Loucy (cell line): ENCODE data around the gene MAPT.

Experiments used
- H2AFZ ChIP-seq: fragments of 200-600 bp; sonication (generic); 2 replicates; pipeline ENCODE4 v1.6.0; 2016; ENCODE audit warnings: antibody characterized with exemption, mild to moderate bottlenecking, low read length, moderate library complexity
- H3F3A ChIP-seq: fragments of 200-600 bp; 2 replicates; pipeline ENCODE4 v1.6.0; 2016; ENCODE audit warnings: antibody characterized with exemption, low read depth, mild to moderate bottlenecking
- H3K27me3 ChIP-seq: fragments of 200-600 bp; sonication (generic); 2 replicates; pipeline ENCODE4 v1.6.1; 2014; ENCODE audit warnings: low read length, mild to moderate bottlenecking; ENCODE audit not compliant: insufficient read depth, poor library complexity, severe bottlenecking
- H3K36me3 ChIP-seq: fragments of 200-600 bp; sonication (generic); 2 replicates; pipeline ENCODE4 v1.6.1; 2016; ENCODE audit warnings: low read length; ENCODE audit not compliant: insufficient read depth
- H3K4me1 ChIP-seq: fragments of 200-600 bp; sonication (generic); 2 replicates; pipeline ENCODE4 v1.5.1; 2014; ENCODE audit warnings: low read length, mild to moderate bottlenecking; ENCODE audit not compliant: insufficient read depth, poor library complexity, severe bottlenecking
- H3K4me2 ChIP-seq: fragments of 200-600 bp; sonication (generic); 2 replicates; pipeline ENCODE4 v1.6.0; 2014; ENCODE audit warnings: antibody characterized with exemption, low read length, low read depth, mild to moderate bottlenecking; ENCODE audit not compliant: poor library complexity, severe bottlenecking
- H3K4me3 ChIP-seq: fragments of 200-600 bp; sonication (generic); 2 replicates; pipeline ENCODE4 v1.5.1; 2014; ENCODE audit warnings: low read length, mild to moderate bottlenecking, mixed read lengths; ENCODE audit not compliant: poor library complexity, severe bottlenecking
- H3K79me2 ChIP-seq: fragments of 200-600 bp; sonication (generic); 2 replicates; pipeline ENCODE4 v1.6.1; 2014; ENCODE audit warnings: low read length; ENCODE audit not compliant: insufficient read depth
- H3K9ac ChIP-seq: fragments of 200-600 bp; sonication (generic); 2 replicates; pipeline ENCODE4 v1.6.0; 2014; ENCODE audit warnings: mild to moderate bottlenecking, low read depth, low read length, moderate library complexity; ENCODE audit not compliant: poor library complexity, severe bottlenecking
- H3K9me2 ChIP-seq: fragments of 200-600 bp; sonication (generic); replicated peaks from 2 replicates; pipeline ENCODE4 v1.6.1; 2016; ENCODE audit warnings: low read depth, low read length, mixed read lengths
- H3K9me3 ChIP-seq: fragments of 200-600 bp; sonication (generic); 2 replicates; pipeline ENCODE4 v1.6.1; 2014; ENCODE audit warnings: mild to moderate bottlenecking, antibody characterized with exemption, low read length, low read depth; ENCODE audit not compliant: insufficient read depth
- H4K20me1 ChIP-seq: fragments of 200-600 bp; sonication (generic); 2 replicates; pipeline ENCODE4 v1.6.0; 2014; ENCODE audit warnings: antibody characterized with exemption, low read length, mild to moderate bottlenecking; ENCODE audit not compliant: insufficient read depth, poor library complexity, severe bottlenecking
- CTCF ChIP-seq: fragments of 200-600 bp; sonication (generic); conservative IDR thresholded peaks from 2 replicates; pipeline ENCODE4 v1.5.1; 2014; ENCODE audit warnings: mild to moderate bottlenecking, antibody characterized with exemption, low read length
- EZH2phosphoT487 ChIP-seq: fragments of 200-600 bp; IDR thresholded peaks from 2 replicates; pipeline ENCODE4 v1.6.1; 2018; ENCODE audit warnings: antibody characterized with exemption, mild to moderate bottlenecking, moderate library complexity, borderline replicate concordance

Gene MAPT

GRCh38 chr17:45979137-45979536 lies 84.8 kb downstream of the MAPT start:
- no peaks in the 10 kb centered on the region for H3K36me3 ChIP-seq
- TF ChIP-seq CTCF (no peak), EZH2phosphoT487 (no peak)
- H4K20me1 ChIP-seq: no peaks in the 10 kb centered on the region
- no peaks in the 10 kb centered on the region for H3K27me3 ChIP-seq
- no peaks in the 10 kb centered on the region for H3K4me1 ChIP-seq
- H3K79me2 ChIP-seq: no peaks in the 10 kb centered on the region
- no peak overlapping the region for H3K4me3 ChIP-seq
- no peaks in the 10 kb centered on the region for H3K9me3 ChIP-seq
- H3K9me2 ChIP-seq: no peaks in the 10 kb centered on the region
- no peak overlapping the region for H3K9ac ChIP-seq
- no peak overlapping the region for H3K4me2 ChIP-seq
- H3F3A ChIP-seq: no peaks in the 10 kb centered on the region
- H2AFZ ChIP-seq: no peak overlapping the region

- Histone ChIP-seq H3K79me2 (no peaks in the 10 kb centered on the region), H3K36me3 (no peaks in the 10 kb centered on the region), H3K4me1 (no peaks in the 10 kb centered on the region), H3F3A (no peaks in the 10 kb centered on the region), H3K9ac (no peak overlapping the region), H3K4me3 (no peak overlapping the region), H3K4me2 (no peak overlapping the region), H2AFZ (no peak overlapping the region), H3K9me2 (no peaks in the 10 kb centered on the region), H3K9me3 (no peaks in the 10 kb centered on the region), H3K27me3 (no peaks in the 10 kb centered on the region), H4K20me1 (no peaks in the 10 kb centered on the region)
- no peak for TF ChIP-seq EZH2phosphoT487
These were observed 86.5 kb downstream of the MAPT start for GRCh38 chr17:45980855-45981254.

- H3K4me1 ChIP-seq: no peaks in the 10 kb centered on the region
- no peak overlapping the region for H2AFZ ChIP-seq
- no peaks in the 10 kb centered on the region for H3K9me3 ChIP-seq
- H3K9me2 ChIP-seq: no peaks in the 10 kb centered on the region
- no peak overlapping the region for H3K4me2 ChIP-seq
- H3K9ac ChIP-seq: no peak overlapping the region
- no peak overlapping the region for H3K4me3 ChIP-seq
- TF ChIP-seq EZH2phosphoT487 (no peak), CTCF (no peak)
- H3F3A ChIP-seq: no peaks in the 10 kb centered on the region
- H4K20me1 ChIP-seq: no peaks in the 10 kb centered on the region
- no peaks in the 10 kb centered on the region for H3K36me3 ChIP-seq
- no peaks in the 10 kb centered on the region for H3K79me2 ChIP-seq
- H3K27me3 ChIP-seq: no peaks in the 10 kb centered on the region
These were observed 87.0 kb downstream of the MAPT start for GRCh38 chr17:45981306-45981705.

GRCh38 chr17:45982791-45983613 lies 88.6 kb downstream of the MAPT start:
- Histone ChIP-seq H2AFZ (no peak overlapping the region), H3K79me2 (no peaks in the 10 kb centered on the region), H3K36me3 (no peaks in the 10 kb centered on the region), H3K9ac (no peak overlapping the region), H3K4me1 (no peaks in the 10 kb centered on the region), H4K20me1 (no peaks in the 10 kb centered on the region), H3K9me3 (no peaks in the 10 kb centered on the region), H3K4me3 (no peak overlapping the region), H3F3A (no peaks in the 10 kb centered on the region), H3K27me3 (no peaks in the 10 kb centered on the region), H3K4me2 (no peak overlapping the region), H3K9me2 (no peaks in the 10 kb centered on the region)
- TF ChIP-seq EZH2phosphoT487 (no peak), CTCF (no peak)
